Smooth muscle cell (in vitro differentiated cells): ENCODE data around the gene SLC25A48. TPM values are rescaled to one million over a fixed set of nuclear protein-coding genes. Genes with fewer than 3 reads are reported as not detected.
A peak's percentile ranks its signal among the peaks of the same experiment; 100 is the strongest.

Source experiments
- DNase-seq: peaks from one replicate; lab custom pipeline; 2025; ENCODE audit not compliant: unreplicated experiment; lab: John Stamatoyannopoulos, UW
- H2AFZ ChIP-seq: fragments of 200-600 bp; sonication (generic); 2 replicates; pipeline ENCODE4 v1.6.0; 2016; ENCODE audit warnings: antibody characterized with exemption, low read depth, mild to moderate bottlenecking
- H3F3A ChIP-seq: fragments of 200-600 bp; sonication (generic); 2 replicates; pipeline ENCODE4 v1.6.0; 2017; ENCODE audit warnings: antibody characterized with exemption, low read depth
- H3K27ac ChIP-seq: fragments of 200-600 bp; sonication (generic); 2 replicates; pipeline ENCODE4 v1.5.1; 2016; ENCODE audit warnings: low read depth, mild to moderate bottlenecking
- H3K27me3 ChIP-seq: fragments of 200-600 bp; sonication (generic); 2 replicates; pipeline ENCODE4 v1.6.1; 2016; ENCODE audit warnings: low read depth, mild to moderate bottlenecking
- H3K36me3 ChIP-seq: fragments of 200-600 bp; sonication (generic); 2 replicates; pipeline ENCODE4 v1.5.1; 2016; ENCODE audit warnings: low read depth
- H3K4me1 ChIP-seq: fragments of 200-600 bp; sonication (generic); 2 replicates; pipeline ENCODE4 v1.5.1; 2016; ENCODE audit warnings: low read depth
- H3K4me2 ChIP-seq: fragments of 200-600 bp; sonication (generic); 2 replicates; pipeline ENCODE4 v1.6.0; 2016; ENCODE audit warnings: mild to moderate bottlenecking
- H3K4me3 ChIP-seq: fragments of 200-600 bp; sonication (generic); 2 replicates; pipeline ENCODE4 v1.5.1; 2016; ENCODE audit warnings: mild to moderate bottlenecking
- H3K79me2 ChIP-seq: fragments of 200-600 bp; sonication (generic); 2 replicates; pipeline ENCODE4 v1.6.0; 2016; ENCODE audit warnings: low read depth, mild to moderate bottlenecking
- H3K9ac ChIP-seq: fragments of 200-600 bp; sonication (generic); 2 replicates; pipeline ENCODE4 v1.6.0; 2016; ENCODE audit warnings: low read depth
- H3K9me3 ChIP-seq: fragments of 200-600 bp; sonication (generic); replicated peaks from 2 replicates; pipeline ENCODE4 v1.5.1; 2016; ENCODE audit warnings: low read depth
- H4K20me1 ChIP-seq: fragments of 200-600 bp; sonication (generic); 2 replicates; pipeline ENCODE4 v1.6.0; 2016; ENCODE audit warnings: low read depth
- CTCF ChIP-seq: fragments of 200-600 bp; sonication (generic); IDR thresholded peaks from 2 replicates; pipeline ENCODE4 v1.5.1; 2017; ENCODE audit warnings: borderline replicate concordance, mild to moderate bottlenecking, antibody characterized with exemption; ENCODE audit not compliant: insufficient read depth, poor library complexity, severe bottlenecking
- WGBS: methylation state at CpG from one replicate; pipeline ENCODE4 v1.1.7; 2016; ENCODE audit warnings: low lambda C conversion rate; 5-methylcytosine and 5-hydroxymethylcytosine counted together
- microRNA-seq: library from miRNA; unstranded; fragments of <30 nt; microRNA quantifications from one replicate; pipeline ENCODE4, GENCODE V29; 2016; ENCODE audit warnings: borderline number of aligned reads
- polyA plus RNA-seq: library from polyadenylated mRNA; unstranded; fragments of >200 nt; fragmentation: Nextera tagmentation; extraction: Ambion mirVana; gene quantifications from 2 replicates; pipeline ENCODE4 v1.2.1, GENCODE V29; 2016
- small RNA-seq: library from RNA; depleted of rRNA; stranded (forward); fragments of <200 nt; gene quantifications from one replicate; pipeline ENCODE3, GENCODE V24; 2014
- total RNA-seq: library from RNA; depleted of rRNA; stranded (reverse); fragments of >200 nt; gene quantifications from 2 replicates; pipeline ENCODE4 v1.2.3, GENCODE V29; 2014

SLC25A48 gene
- total and polyA plus RNA-seq, 2 experiments from 2014 or later = 0.85 to 4.0 TPM

GRCh38 chr5:135930949-135931295 lies 96.5 kb downstream of the SLC25A48 start:
- peak overlapping the region; percentile 45 for H3K4me3 ChIP-seq
- H3K79me2 ChIP-seq = no peaks in the 10 kb centered on the region
- no peak for TF ChIP-seq CTCF
- WGBS = 16% methylated on average over 18 of the region's 18 CpGs
- H3K9me3 ChIP-seq = no peaks in the 10 kb centered on the region
- peaks cover 75% of the 10 kb centered on the region for H3K27me3 ChIP-seq
- peak overlapping the region; percentile 85 for H2AFZ ChIP-seq
- no peaks in the 10 kb centered on the region for H3F3A ChIP-seq
- H4K20me1 ChIP-seq = no peaks in the 10 kb centered on the region
- no peak for DNase-seq
- H3K4me2 ChIP-seq = peak overlapping the region; percentile 87
- H3K36me3 ChIP-seq = no peaks in the 10 kb centered on the region
- H3K9ac ChIP-seq = no peak overlapping the region
- H3K4me1 ChIP-seq = no peaks in the 10 kb centered on the region
- no peak overlapping the region for H3K27ac ChIP-seq

DNA sequence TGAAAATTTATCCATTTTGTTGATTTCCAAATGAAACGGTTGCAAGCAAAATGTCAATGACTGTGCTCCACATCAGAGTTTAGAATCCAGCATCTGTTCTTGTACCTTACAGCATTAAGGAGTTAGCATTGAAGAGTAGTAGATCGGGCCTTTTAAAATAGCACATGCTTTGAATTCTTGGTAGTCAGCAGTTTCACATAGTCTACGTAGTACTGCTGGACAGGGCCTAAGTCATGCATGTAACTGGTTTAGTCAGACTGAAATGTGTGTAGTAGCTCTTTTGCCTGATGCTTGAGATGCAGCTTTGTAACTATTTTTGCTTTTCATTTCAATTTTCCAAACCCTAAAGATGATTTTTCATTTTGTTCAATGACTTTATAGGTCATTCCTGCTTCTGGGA lies 100.5 kb downstream of the SLC25A48 start:
- 42% methylated on average over 3 of the region's 3 CpGs for WGBS
- no peak for DNase-seq

DNA sequence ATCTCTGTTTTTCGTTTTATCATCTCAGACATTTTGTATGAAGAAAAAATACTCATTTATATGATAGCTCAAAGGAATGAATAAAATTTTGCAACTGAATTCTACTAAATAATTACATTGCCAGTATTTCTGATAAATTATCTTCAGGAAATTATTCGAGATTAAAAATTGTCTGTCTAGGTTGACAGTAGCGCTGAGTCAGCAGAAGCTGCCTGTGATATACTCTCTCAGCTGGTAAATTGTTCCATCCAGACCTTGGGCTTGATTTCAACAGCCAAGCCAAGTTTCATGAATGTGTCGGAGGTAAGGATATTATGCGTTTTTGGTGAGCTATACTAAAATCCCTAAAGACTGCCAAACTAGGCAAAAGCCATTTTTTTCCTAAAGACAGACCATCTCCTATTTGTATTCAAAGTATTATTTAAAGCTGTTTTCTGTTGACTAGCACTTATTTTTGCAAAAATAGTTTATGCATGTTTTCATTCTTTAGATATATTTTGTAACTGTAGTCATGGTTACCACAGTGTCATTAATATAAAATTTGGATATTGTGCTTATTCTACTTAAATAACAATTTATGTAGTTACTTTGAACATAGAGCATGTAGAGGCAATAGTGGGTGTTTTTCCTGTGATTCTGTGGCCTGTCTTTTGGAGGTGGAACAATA lies 102.9 kb downstream of the SLC25A48 start:
- H3K9me3 ChIP-seq = no peaks in the 10 kb centered on the region
- no peaks in the 10 kb centered on the region for H3F3A ChIP-seq
- no peak for TF ChIP-seq CTCF
- no peak overlapping the region for H2AFZ ChIP-seq
- no peaks in the 10 kb centered on the region for H3K36me3 ChIP-seq
- no peak overlapping the region for H3K9ac ChIP-seq
- peaks cover 12% of the 10 kb centered on the region for H3K27me3 ChIP-seq
- DNase-seq = no peak
- H3K4me3 ChIP-seq = no peak overlapping the region
- no peak overlapping the region for H3K27ac ChIP-seq
- H3K79me2 ChIP-seq = no peaks in the 10 kb centered on the region
- no peaks in the 10 kb centered on the region for H4K20me1 ChIP-seq
- WGBS = 88% methylated on average over 5 of the region's 5 CpGs
- H3K4me2 ChIP-seq = no peak overlapping the region
- H3K4me1 ChIP-seq = no peaks in the 10 kb centered on the region

More for the DNA sequence above, 100.5 kb downstream of the SLC25A48 start:
- no peak overlapping the region for H3K4me3 ChIP-seq
- no peaks in the 10 kb centered on the region for H3K36me3 ChIP-seq
- H3K27me3 ChIP-seq = peaks cover 36% of the 10 kb centered on the region
- no peaks in the 10 kb centered on the region for H3K4me1 ChIP-seq
- no peaks in the 10 kb centered on the region for H4K20me1 ChIP-seq
- no peak overlapping the region for H2AFZ ChIP-seq
- no peaks in the 10 kb centered on the region for H3F3A ChIP-seq
- no peak overlapping the region for H3K4me2 ChIP-seq
- no peak overlapping the region for H3K9ac ChIP-seq
- TF ChIP-seq CTCF = no peak
- no peaks in the 10 kb centered on the region for H3K9me3 ChIP-seq
- no peaks in the 10 kb centered on the region for H3K79me2 ChIP-seq
- H3K27ac ChIP-seq = no peak overlapping the region

Small RNA genes within 50 kb of the gene (microRNA-seq; reads per million reads assigned to microRNA genes)
- gene MIR5692C1 = not detected

Small RNA genes within 50 kb of the gene (small RNA-seq; reads per million reads assigned to genes)
- gene MIR5692C1 = not detected

Other genes with a start within 250 kb of the SLC25A48 start
- not detected in 2 replicates for gene IL9, start 61.2 kb downstream of the SLC25A48 start, total RNA-seq
- gene IL9, start 61.2 kb downstream of the SLC25A48 start, polyA plus RNA-seq = not detected in 2 replicates
- gene LECT2, start 120.3 kb downstream of the SLC25A48 start, total RNA-seq = not detected in 2 replicates
- gene LECT2, start 120.3 kb downstream of the SLC25A48 start, polyA plus RNA-seq = not detected in 2 replicates
- 2,635 and 2,673 TPM in 2 replicates for gene TGFBI, start 194.3 kb downstream of the SLC25A48 start, total RNA-seq
- gene TGFBI, start 194.3 kb downstream of the SLC25A48 start, polyA plus RNA-seq = 2,505 and 2,991 TPM in 2 replicates